IMR-90 (cell line): Measurements from ENCODE around the gene CNTLN. TPM values are rescaled to one million over a fixed set of nuclear protein-coding genes. Genes with fewer than 3 reads are reported as not detected.

ENCODE experiments used
- ATAC-seq: fragments of 200-7000 bp; cut with Tn5 transposase; 2 replicates; pipeline ENCODE4 v1.9.1; 2020; ENCODE audit warnings: low read depth, mild to moderate bottlenecking, moderate library complexity
- BruUV-seq: library from RNA; stranded (reverse); fragments of 400-500 nt; replicated peaks from 2 replicates; lab custom pipeline; 2021; lab: Mats Ljungman, UMichigan
- CTCF ChIA-PET: fragments of 300-600 bp; formaldehyde crosslinking; extraction: SDS; loops from one replicate; lab custom pipeline; 2021; ENCODE audit warnings: antibody characterized with exemption; lab: Yijun Ruan, JAX
- POLR2A ChIA-PET: fragments of 300-600 bp; sonication (Branson Sonifier 250); formaldehyde crosslinking; loops from one replicate; lab custom pipeline; 2022; ENCODE audit warnings: antibody characterized with exemption; ENCODE audit not compliant: unreplicated experiment; lab: Charles Lee
- DNase-seq: peaks from one replicate; pipeline ENCODE4 v3.0.0; 2013
- H2AFZ ChIP-seq: replicated peaks from 2 replicates; pipeline ENCODE3; 2013; ENCODE audit warnings: low read length, mild to moderate bottlenecking; ENCODE audit not compliant: poor library complexity
- H2AK5ac ChIP-seq: 2 replicates; pipeline ENCODE4 v1.6.1; 2013; ENCODE audit warnings: low read depth, low read length, inconsistent platforms
- H2AK9ac ChIP-seq: replicated peaks from 2 replicates; pipeline ENCODE3; 2013; ENCODE audit warnings: mild to moderate bottlenecking, low read depth, low read length, moderate library complexity; ENCODE audit not compliant: poor library complexity
- H2BK120ac ChIP-seq: 2 replicates; pipeline ENCODE4 v1.6.1; 2013; ENCODE audit warnings: low read depth, low read length, inconsistent platforms
- H2BK15ac ChIP-seq: 3 replicates; pipeline ENCODE4 v1.6.1; 2013; ENCODE audit warnings: low read depth, low read length, inconsistent platforms
- H2BK20ac ChIP-seq: 2 replicates; pipeline ENCODE4 v1.6.1; 2013; ENCODE audit warnings: low read depth, mild to moderate bottlenecking, inconsistent platforms, low read length, moderate library complexity
- H2BK5ac ChIP-seq: 2 replicates; pipeline ENCODE4 v1.6.1; 2013; ENCODE audit warnings: mild to moderate bottlenecking, low read depth, low read length, inconsistent platforms; ENCODE audit not compliant: poor library complexity, severe bottlenecking
- H3K14ac ChIP-seq: replicated peaks from 2 replicates; pipeline ENCODE4 v1.6.1; 2013; ENCODE audit warnings: low read depth, low read length, inconsistent platforms
- H3K18ac ChIP-seq: 2 replicates; pipeline ENCODE4 v1.6.1; 2013; ENCODE audit warnings: low read depth, low read length, control low read depth
- H3K23ac ChIP-seq: 2 replicates; pipeline ENCODE4 v1.6.1; 2013; ENCODE audit warnings: low read depth, low read length, inconsistent platforms
- H3K27ac ChIP-seq: 2 replicates; pipeline ENCODE4 v1.5.1; 2013; ENCODE audit warnings: mild to moderate bottlenecking, control low read depth, low read length; ENCODE audit not compliant: insufficient read depth
- H3K27me3 ChIP-seq: 2 replicates; pipeline ENCODE4 v1.6.1; 2013; ENCODE audit warnings: low read length; ENCODE audit not compliant: control insufficient read depth, insufficient read depth
- H3K36me3 ChIP-seq: 2 replicates; pipeline ENCODE4 v1.6.1; 2013; ENCODE audit warnings: low read length, mixed read lengths; ENCODE audit not compliant: control insufficient read depth, insufficient read depth
- H3K4ac ChIP-seq: 2 replicates; pipeline ENCODE4 v1.6.1; 2013; ENCODE audit warnings: low read depth, low read length, inconsistent platforms
- H3K4me1 ChIP-seq: 2 replicates; pipeline ENCODE4 v1.6.1; 2013; ENCODE audit warnings: low read length, mixed read lengths; ENCODE audit not compliant: control insufficient read depth, insufficient read depth
- H3K4me2 ChIP-seq: 2 replicates; pipeline ENCODE4 v1.6.1; 2013; ENCODE audit warnings: low read depth, mild to moderate bottlenecking, control low read depth, low read length, moderate library complexity
- H3K4me3 ChIP-seq: 2 replicates; pipeline ENCODE4 v1.5.1; 2013; ENCODE audit warnings: low read depth, mild to moderate bottlenecking, control low read depth, low read length, moderate library complexity; ENCODE audit not compliant: insufficient read depth
- H3K56ac ChIP-seq: 2 replicates; pipeline ENCODE4 v1.6.1; 2013; ENCODE audit warnings: low read length, inconsistent platforms; ENCODE audit not compliant: insufficient read depth; ENCODE audit errors: extremely low read depth
- H3K79me1 ChIP-seq, 2 experiments: 2 replicates each; pipeline ENCODE4 v1.6.1; 2013; ENCODE audit warnings: low read length in 2 of 2, inconsistent platforms in 1 of 2, low read depth in 1 of 2
- H3K9ac ChIP-seq: 2 replicates; pipeline ENCODE4 v1.6.1; 2013; ENCODE audit warnings: low read depth, low read length, control low read depth
- H3K9me1 ChIP-seq: 2 replicates; pipeline ENCODE4 v1.6.1; 2013; ENCODE audit warnings: low read length, inconsistent platforms; ENCODE audit not compliant: insufficient read depth
- H3K9me3 ChIP-seq: 2 replicates; pipeline ENCODE4 v1.6.1; 2013; ENCODE audit warnings: low read length; ENCODE audit not compliant: control insufficient read depth, insufficient read depth
- H4K20me1 ChIP-seq: 2 replicates; pipeline ENCODE4 v1.6.1; 2013; ENCODE audit warnings: low read length, inconsistent platforms; ENCODE audit not compliant: insufficient read depth
- H4K5ac ChIP-seq: 2 replicates; pipeline ENCODE4 v1.6.1; 2013; ENCODE audit warnings: mild to moderate bottlenecking, low read depth, low read length, control low read depth
- H4K8ac ChIP-seq, 2 experiments: 2 replicates each; pipeline ENCODE4 v1.6.1; 2013; ENCODE audit warnings: low read depth in 2 of 2, low read length in 2 of 2, control low read depth in 1 of 2, inconsistent platforms in 1 of 2
- H4K91ac ChIP-seq: 2 replicates; pipeline ENCODE4 v1.6.1; 2013; ENCODE audit warnings: low read depth, low read length, inconsistent platforms; ENCODE audit not compliant: insufficient read depth
- MAZ ChIP-seq: IDR thresholded peaks from 2 replicates; pipeline ENCODE4 v1.6.1; 2012; ENCODE audit warnings: low read depth, mild to moderate bottlenecking, low read length, improper control_type of control experiment, moderate library complexity, borderline replicate concordance
- WGBS, 2 experiments: methylation state at CpG; one replicate each; pipeline versions ENCODE4 v1.1.5 to v1.1.7; 2013; ENCODE audit warnings: missing lambda C conversion rate in 2 of 2; ENCODE audit not compliant: insufficient read length in 1 of 2; ENCODE audit errors: extremely low coverage in 2 of 2; 5-methylcytosine and 5-hydroxymethylcytosine counted together
- dilution Hi-C: fragments of 300-500 bp; cut with HindIII; formaldehyde crosslinking; loops from one replicate; pipeline ENCODE4 v1.14.3; 2018; ENCODE audit warnings: low sequenced_read_pairs; ENCODE audit not compliant: unreplicated experiment
- in situ Hi-C: fragments of 300-500 bp; cut with MboI; formaldehyde crosslinking; loops from 3 replicates; pipeline ENCODE4 v1.14.3; 2019; ENCODE audit warnings: low sequenced_read_pairs, inconsistent platforms, mixed read lengths
- intact Hi-C: fragments of 100-400 bp; cut with micrococcal nuclease; formaldehyde crosslinking; loops from 2 replicates; pipeline ENCODE4 v1.10.0; 2022
- polyA plus RNA-seq, 3 experiments: library from polyadenylated mRNA; depleted of rRNA; stranded (reverse); fragments of >200 nt; gene quantifications; 2 replicates each; pipeline ENCODE4 v1.2.3, GENCODE V29; 2012; ENCODE audit warnings: low replicate concordance in 1 of 3
- total RNA-seq: library from RNA; depleted of rRNA; stranded (reverse); fragments of >200 nt; gene quantifications from 2 replicates; pipeline ENCODE4 v1.2.3, GENCODE V29; 2012

Gene CNTLN
- total and polyA plus RNA-seq, 2 of the 4 experiments (the other 2 are of a cell fraction), result 3.8 to 5.9 TPM

- no peak overlapping the region for H2BK20ac ChIP-seq
- H3K18ac ChIP-seq, result no peak overlapping the region
- dilution Hi-C loops (no loop called here), in situ Hi-C loops (no loop called here), intact Hi-C loops (no loop called here)
- ChIA-PET CTCF (no interaction called here), POLR2A (no interaction called here)
- H3K36me3 ChIP-seq, result peaks cover 5% of the 10 kb centered on the region
- no peak overlapping the region for H3K27ac ChIP-seq
- no peak overlapping the region for H3K4me2 ChIP-seq
- no peak overlapping the region for H2AK9ac ChIP-seq
- no peak overlapping the region for H4K5ac ChIP-seq
- no peaks in the 10 kb centered on the region for H4K20me1 ChIP-seq
- H3K79me1 ChIP-seq, result peaks cover 7 to 14% of the 10 kb centered on the region in 2 experiments; a peak in 2 of 4 replicates
- H3K9ac ChIP-seq, result no peak overlapping the region
- H3K9me3 ChIP-seq, result no peaks in the 10 kb centered on the region
- no peak overlapping the region for H3K56ac ChIP-seq
- no peak overlapping the region for H2AFZ ChIP-seq
- no CpG with 5 or more reads among the region's 3 CpGs for WGBS, 2 experiments
- no peak overlapping the region for H3K4ac ChIP-seq
- H2BK15ac ChIP-seq, result no peak overlapping the region
- H3K4me1 ChIP-seq, result no peaks in the 10 kb centered on the region
- no peak overlapping the region for H4K91ac ChIP-seq
- no peaks in the 10 kb centered on the region for H3K27me3 ChIP-seq
- no peak for TF ChIP-seq MAZ
- H3K14ac ChIP-seq, result no peak overlapping the region
- no peak overlapping the region for H2BK120ac ChIP-seq
- no peaks in the 10 kb centered on the region for H3K9me1 ChIP-seq
- no peak overlapping the region for H3K23ac ChIP-seq
- H3K4me3 ChIP-seq, result no peak overlapping the region
- H2AK5ac ChIP-seq, result no peak overlapping the region
- no peak for ATAC-seq
- no peak for DNase-seq
- H4K8ac ChIP-seq, result no peak overlapping the region
- H2BK5ac ChIP-seq, result no peak overlapping the region
- no TSS peak for BruUV-seq
Measured at GRCh38 chr9:17148324-17148723, 13.5 kb downstream of the CNTLN start.
